ENCODE results near the gene FANCF.
A peak's percentile ranks its signal among the peaks of the same experiment; 100 is the strongest.
"Not testable (repeated sequence)": the region's sequence is repeated elsewhere in the genome, so short reads cannot be mapped to it uniquely, and the experiment has no call there.

The FANCF gene, protein sequence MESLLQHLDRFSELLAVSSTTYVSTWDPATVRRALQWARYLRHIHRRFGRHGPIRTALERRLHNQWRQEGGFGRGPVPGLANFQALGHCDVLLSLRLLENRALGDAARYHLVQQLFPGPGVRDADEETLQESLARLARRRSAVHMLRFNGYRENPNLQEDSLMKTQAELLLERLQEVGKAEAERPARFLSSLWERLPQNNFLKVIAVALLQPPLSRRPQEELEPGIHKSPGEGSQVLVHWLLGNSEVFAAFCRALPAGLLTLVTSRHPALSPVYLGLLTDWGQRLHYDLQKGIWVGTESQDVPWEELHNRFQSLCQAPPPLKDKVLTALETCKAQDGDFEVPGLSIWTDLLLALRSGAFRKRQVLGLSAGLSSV
- 25.5 to 36.6 (median 31.5) reads per million in 4 experiments for total RNA-seq

DNA sequence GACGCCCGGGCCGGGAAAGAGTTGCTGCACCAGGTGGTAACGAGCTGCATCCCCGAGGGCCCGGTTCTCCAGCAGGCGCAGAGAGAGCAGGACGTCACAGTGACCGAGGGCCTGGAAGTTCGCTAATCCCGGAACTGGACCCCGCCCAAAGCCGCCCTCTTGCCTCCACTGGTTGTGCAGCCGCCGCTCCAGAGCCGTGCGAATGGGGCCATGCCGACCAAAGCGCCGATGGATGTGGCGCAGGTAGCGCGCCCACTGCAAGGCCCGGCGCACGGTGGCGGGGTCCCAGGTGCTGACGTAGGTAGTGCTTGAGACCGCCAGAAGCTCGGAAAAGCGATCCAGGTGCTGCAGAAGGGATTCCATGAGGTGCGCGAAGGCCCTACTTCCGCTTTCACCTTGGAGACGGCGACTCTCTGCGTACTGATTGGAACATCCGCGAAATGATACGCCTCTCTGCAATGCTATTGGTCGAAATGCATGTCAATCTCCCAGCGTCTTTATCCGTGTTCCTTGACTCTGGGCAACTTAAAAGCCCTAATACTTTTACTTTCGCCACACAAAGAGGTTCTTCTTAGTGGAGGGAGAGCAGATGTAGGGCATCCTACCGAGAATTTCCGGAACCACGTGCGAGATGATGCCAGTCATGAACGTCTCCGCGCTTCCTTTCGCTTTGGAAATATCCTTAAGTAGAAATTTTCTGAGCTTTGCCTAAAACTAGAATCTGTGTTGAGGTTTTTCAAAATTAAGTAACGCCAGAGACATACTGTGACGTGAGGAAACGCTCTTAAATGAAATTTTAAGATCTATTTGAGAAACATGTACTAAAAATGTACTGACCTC, at the start of gene FANCF:
TSS of gene FANCF (minus strand) at position 376 of the 840 bp plus-strand sequence. CDS start at position 363, 13 bp downstream.
- DNase-seq, result peak; percentile 92

DNA sequence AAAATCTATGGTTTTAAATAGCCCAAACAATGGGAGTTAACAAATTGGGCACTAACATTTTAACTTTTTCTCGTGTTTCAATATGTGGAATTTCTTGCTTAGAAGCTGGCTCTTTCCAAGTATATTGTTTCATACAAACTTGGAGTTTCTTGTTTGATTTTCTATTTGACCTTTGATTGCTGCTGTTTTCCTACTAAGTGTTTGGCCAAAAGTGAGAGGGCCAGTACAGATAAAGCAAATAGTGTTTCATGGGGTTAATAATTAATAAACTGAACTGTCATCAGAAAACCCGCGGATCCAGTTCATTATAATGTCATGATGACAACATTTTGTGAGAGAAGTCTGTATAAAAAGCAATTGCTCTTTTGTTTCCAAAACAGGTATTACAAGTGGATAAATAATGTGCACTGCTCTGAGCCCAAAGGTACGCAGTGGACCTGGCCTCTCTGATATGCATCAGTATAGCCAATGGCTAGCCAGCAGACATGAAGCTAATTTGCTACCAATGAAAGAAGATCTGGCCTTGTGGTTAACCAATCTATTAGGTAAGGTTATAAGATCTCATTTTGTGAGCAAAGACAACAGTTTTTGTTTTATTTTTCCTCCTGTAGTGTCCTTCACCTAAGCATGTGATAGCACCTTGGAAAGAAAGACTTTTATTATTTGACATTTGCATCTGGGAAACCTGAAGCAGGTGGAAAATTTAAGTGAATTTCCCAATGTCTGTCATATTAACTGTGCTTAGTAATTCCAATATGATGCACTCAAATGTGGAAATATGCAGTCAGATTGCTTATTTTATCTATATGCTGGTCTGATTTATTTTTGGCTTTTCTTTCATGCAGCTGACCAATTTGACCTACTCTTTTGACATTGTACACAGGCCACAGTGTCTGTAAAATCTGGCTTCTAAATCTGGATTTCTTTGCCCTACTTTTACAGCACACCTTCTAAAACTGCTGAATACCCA, 49.1 kb upstream of the FANCF start:
- DNase-seq, result no peak

- DNase-seq, result no peak
Observed at GRCh38 chr11:22671751-22672150, 46.1 kb upstream of the FANCF start.

DNA sequence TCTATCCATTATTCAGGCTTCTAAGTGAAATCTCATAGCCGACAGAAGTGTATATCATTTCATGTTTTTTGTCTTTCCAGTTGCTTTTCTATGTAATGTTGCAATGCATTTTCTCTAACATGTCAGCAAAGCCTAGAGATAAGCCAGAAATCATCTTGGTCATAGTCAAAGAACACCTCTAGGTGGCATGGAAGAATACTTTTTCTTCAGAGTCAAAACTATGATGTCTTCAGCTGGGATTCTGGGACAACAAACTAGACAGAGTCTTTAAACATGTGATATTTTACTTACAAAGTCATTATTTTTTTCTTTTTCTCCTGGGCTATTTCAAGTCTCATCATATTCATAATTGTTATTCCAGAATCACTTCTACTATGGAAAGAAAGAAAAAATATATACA, 45.2 kb upstream of the FANCF start:
- DNase-seq, result no peak

- no peak for DNase-seq
Observed at GRCh38 chr11:22669368-22669767, 43.7 kb upstream of the FANCF start.

- DNase-seq, result no peak
Observed at GRCh38 chr11:22668005-22668796, 42.6 kb upstream of the FANCF start.

GRCh38 chr11:22666688-22667439, 41.2 kb upstream of the FANCF start:
- no peak for DNase-seq

DNA sequence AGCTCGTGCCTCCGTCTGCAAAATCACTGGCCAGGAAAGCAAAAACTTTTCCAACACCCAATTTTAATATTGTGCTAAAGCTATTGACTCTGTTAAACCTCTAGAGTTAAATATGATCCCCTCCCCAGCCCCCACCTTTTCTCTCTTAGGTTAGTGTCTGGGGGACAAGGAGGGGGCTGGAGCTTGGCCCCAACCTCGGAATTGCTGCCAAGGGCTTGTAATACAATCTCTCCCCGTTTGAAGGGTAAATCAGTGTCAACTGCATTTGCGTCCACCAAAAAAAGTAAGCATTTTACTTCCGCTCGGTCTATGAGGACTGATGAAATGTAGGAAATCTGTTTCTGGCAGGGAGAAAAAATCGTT, 40.7 kb upstream of the FANCF start, which contains the start of gene GAS2:
TSS of gene GAS2 (plus strand) at position 287 of the 363 bp plus-strand sequence. CDS start 8,259 bp downstream, outside the sequence.
- DNase-seq, result no peak

GRCh38 chr11:22659783-22660182, 34.2 kb upstream of the FANCF start:
- no peak for DNase-seq

GRCh38 chr11:22657101-22657694, 31.6 kb upstream of the FANCF start:
- DNase-seq, result no peak

DNA sequence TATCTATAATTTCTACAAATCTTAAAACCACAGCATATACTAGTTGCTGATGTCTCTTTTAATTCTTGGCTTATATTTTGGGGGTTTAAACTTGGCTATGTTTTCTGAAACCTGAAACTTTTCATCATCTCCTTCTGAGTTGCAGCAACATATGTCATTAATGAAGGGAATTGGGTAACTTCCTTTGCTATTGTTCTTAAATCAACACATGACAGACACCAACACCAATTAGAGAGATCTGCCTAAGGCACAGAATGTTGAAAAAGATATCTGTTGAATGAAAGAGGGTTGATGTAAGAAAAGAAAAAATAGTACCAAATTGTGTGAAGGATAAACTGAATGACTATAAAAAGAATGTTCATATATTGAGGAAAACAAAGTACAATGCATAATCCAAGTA, 30.5 kb upstream of the FANCF start:
- no peak for DNase-seq

- not testable (repeated sequence) for DNase-seq
Observed at GRCh38 chr11:22652346-22652745, 26.7 kb upstream of the FANCF start.

DNA sequence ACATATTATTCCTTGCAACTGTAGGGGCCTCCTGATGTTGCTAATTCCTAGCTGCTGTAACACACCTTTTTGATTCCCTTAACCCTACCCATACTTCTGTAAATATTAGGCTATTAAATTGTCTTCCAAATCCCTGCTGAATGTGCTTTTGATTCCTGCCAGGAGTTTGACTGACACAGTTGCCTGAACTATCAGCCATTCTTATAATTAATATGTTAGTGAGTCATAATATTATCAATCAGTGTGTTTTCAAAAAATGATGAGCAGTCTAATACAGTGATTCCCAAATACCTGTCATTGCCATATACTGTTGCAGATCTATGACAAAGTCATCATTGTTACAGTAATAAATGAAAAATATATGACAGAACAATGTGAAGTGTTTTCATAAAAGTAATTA, 15.9 kb upstream of the FANCF start:
- DNase-seq, result no peak

GRCh38 chr11:22640862-22641261, 15.2 kb upstream of the FANCF start:
- no peak for DNase-seq

- DNase-seq, result no peak
Observed at GRCh38 chr11:22635689-22636088, 10.1 kb upstream of the FANCF start.

- DNase-seq, result no peak
Observed at GRCh38 chr11:22634897-22635629, 9.4 kb upstream of the FANCF start.

- no peak for DNase-seq
Observed at GRCh38 chr11:22633354-22633902, 7.8 kb upstream of the FANCF start.

- no peak for DNase-seq
Observed at GRCh38 chr11:22627421-22627820, 1.8 kb upstream of the FANCF start.

- DNase-seq, result no peak
Observed at GRCh38 chr11:22626573-22627239, 1.1 kb upstream of the FANCF start.
